NCI-H82 treated with DMSO at 0.1 percent for 48 hours (cell line): ENCODE measurements around the gene MGMT.

Source experiments
- DNase-seq: peaks from one replicate; lab custom pipeline; 2025; ENCODE audit not compliant: unreplicated experiment; lab: John Stamatoyannopoulos, UW

The MGMT gene

GRCh38 chr10:129581827-129582411 is 114.9 kb downstream of the MGMT start:
- DNase-seq: no peak

DNA sequence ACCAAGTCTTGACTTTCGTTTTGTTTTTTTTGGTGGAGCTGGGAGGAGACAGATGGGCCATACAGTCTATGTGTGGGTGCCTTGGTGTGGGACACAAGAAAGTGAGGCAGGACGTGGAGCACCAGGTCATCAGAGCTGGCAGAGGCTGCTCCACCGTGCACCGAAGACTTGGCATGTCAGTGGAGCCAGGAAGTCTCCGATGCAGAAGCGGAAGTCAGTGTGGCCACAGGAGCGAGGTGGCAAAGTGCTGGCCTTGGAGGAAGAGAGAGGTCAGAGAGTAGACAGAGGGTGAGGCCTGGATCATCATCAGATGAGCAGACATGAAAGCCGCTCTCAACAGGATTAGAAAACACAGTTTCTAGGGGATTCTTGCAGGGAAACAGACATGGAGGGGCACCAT is 116.8 kb downstream of the MGMT start:
- no peak for DNase-seq

GRCh38 chr10:129586898-129587443 is 119.9 kb downstream of the MGMT start:
- no peak for DNase-seq

DNA sequence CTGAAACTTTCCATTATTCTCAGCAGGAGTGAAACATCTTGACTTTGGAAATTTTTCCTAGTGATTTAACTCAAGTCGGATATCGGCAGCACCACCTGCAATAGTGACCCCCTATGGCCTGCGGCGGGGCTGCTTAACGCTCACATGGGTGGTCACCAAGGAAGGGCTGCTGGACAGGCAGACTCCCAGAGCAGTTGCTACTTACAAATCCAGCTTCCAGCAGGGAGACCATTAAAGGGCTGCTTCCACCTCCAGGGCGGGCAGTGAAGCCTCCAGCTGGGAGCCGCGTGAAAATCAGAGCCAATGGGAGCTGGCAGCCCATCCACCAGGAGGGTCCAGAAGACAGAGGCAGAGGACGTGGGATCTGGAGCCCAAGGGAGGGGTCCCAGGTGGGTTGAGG is 122.5 kb downstream of the MGMT start:
- DNase-seq: no peak

- no peak for DNase-seq
These were observed 126.9 kb downstream of the MGMT start for GRCh38 chr10:129593953-129594352.

DNA sequence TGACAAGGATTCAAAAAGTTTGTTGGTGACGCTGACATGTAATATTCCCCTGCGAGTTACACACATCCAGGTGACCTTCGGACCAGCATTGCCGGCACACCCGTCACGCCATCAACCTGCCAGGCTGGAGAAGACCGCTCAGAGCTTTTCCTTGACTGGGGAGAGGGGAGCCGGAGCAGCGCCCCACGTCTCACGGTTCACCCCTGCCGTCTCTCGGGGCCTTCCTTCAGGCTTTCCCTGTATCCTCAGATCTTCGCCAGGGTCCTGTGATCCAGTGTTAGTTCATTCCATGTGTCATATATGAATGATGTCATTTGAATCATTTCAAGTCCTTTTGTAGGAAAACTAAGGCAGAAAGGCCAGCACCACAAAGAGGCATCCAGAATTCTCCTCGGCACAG is 127.8 kb downstream of the MGMT start:
- no peak for DNase-seq

GRCh38 chr10:129598413-129598812 is 131.4 kb downstream of the MGMT start:
- DNase-seq: no peak

DNA sequence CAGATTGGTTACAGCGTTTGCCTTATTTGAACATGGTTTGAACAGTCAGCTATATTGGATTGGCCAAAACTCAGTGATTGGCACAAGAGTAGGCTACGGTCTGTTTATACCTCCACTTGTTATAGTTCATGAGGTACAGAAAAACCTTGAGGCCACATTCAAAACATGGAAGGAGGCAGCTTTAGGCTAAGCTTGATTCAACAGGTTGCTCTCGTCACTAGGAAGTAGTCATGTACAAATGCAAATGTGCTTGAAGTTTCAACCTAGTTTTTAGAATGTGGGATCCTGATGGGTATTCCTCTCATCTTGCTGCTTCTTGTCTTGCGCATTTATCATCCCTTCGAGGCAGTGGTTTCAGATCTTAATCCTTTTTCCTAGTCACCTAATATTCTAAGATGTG is 132.1 kb downstream of the MGMT start:
- no peak for DNase-seq

GRCh38 chr10:129601737-129602136 is 134.7 kb downstream of the MGMT start:
- DNase-seq: peak; percentile 79

- peak; percentile 53 for DNase-seq
These were observed 136.0 kb downstream of the MGMT start for GRCh38 chr10:129602938-129603535.

GRCh38 chr10:129604333-129605032 is 137.4 kb downstream of the MGMT start:
- DNase-seq: no peak

GRCh38 chr10:129605266-129605985 is 138.4 kb downstream of the MGMT start:
- no peak for DNase-seq

GRCh38 chr10:129605986-129606518 is 139.0 kb downstream of the MGMT start:
- DNase-seq: peak; percentile 24

GRCh38 chr10:129607607-129608109 is 140.6 kb downstream of the MGMT start:
- no peak for DNase-seq

- no peak for DNase-seq
These were observed 141.6 kb downstream of the MGMT start for GRCh38 chr10:129608653-129609052.

DNA sequence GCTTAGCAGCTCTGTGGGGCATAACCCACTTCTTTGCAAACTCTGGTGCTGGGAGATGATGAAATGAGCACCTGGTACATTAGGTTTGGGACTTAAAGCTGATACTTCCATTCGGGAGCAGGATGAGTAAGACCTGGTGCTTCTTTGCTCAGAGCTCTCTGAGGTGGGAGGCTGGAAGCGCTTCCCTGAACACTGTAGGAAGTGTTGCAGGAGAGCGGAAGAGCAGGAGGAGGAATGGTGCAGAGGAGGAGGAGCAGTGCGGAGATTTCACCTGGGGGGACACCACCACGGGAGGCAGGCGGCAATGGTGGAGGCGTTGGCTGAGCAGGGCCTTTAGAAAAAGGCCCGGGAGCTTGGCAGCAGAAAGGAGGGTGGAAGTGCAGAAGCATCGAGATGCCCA is 142.5 kb downstream of the MGMT start:
- no peak for DNase-seq

GRCh38 chr10:129612481-129613109 is 145.6 kb downstream of the MGMT start:
- no peak for DNase-seq

DNA sequence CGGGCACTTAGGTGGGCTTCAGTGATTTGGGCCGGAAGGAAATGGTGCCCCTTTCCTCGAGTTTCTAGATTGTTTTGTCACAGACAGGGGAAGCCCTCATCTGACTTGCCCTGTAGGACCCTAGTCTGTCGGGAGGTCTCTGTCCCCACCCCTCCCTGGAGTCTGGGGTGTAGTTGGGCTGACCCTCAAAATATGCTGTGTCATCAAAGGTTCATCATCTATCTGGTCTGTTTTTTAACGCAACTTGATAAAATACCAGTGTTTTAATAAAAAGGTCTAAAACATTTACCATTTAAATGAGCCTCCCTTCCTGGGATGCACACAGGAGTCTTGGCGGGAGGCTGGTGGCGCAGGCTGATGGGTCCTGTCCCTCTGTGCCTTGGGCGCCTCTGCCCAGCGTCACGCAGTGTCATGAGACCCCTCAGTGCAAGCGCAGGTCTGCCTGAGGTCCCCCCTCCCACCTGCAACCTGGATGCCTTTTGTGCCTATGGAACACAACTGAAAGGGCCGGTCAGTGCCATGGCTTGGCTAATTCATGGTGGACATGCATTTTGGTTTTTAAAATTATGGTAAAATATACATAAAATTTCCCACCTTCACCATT is 146.4 kb downstream of the MGMT start:
- no peak for DNase-seq

DNA sequence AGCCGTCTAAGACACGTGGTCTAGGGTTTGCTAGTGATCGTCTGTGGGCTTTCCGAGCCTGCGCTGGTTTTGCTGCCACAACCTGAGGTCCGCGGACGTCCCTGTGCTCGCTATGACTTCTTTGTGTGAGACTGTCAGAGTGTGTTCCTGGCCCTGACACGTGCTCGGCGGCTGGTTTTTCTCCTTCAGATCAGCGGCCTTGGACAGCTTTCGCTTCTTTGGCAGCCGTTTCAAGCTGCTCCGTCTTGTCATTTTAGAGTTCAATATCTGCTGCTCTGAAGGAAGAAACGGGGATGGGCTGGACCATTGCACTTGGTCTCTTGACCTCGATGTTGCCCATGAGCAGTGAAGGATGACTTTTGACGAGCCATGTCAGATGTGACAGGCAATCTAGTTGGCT is 147.3 kb downstream of the MGMT start:
- DNase-seq: no peak

- DNase-seq: no peak
These were observed 148.3 kb downstream of the MGMT start for GRCh38 chr10:129615381-129615780.
